AG10803 (cell line): ENCODE measurements around the gene ESD.
A peak's percentile ranks its signal among the peaks of the same experiment; 100 is the strongest.

ENCODE experiments used
- DNase-seq: peaks from one replicate; pipeline ENCODE4 v3.0.0; 2010; ENCODE audit warnings: low read depth
- H3K4me3 ChIP-seq: 2 replicates; pipeline ENCODE4 v1.5.1; 2011; ENCODE audit warnings: mild to moderate bottlenecking, low read length, control low read depth
- TF ChIP-seq, protein P1 (sequence below): conservative IDR thresholded peaks from 2 replicates; pipeline ENCODE4 v1.5.1; 2011; ENCODE audit warnings: mild to moderate bottlenecking, low read length, control low read depth, inconsistent platforms

The ESD gene

DNA sequence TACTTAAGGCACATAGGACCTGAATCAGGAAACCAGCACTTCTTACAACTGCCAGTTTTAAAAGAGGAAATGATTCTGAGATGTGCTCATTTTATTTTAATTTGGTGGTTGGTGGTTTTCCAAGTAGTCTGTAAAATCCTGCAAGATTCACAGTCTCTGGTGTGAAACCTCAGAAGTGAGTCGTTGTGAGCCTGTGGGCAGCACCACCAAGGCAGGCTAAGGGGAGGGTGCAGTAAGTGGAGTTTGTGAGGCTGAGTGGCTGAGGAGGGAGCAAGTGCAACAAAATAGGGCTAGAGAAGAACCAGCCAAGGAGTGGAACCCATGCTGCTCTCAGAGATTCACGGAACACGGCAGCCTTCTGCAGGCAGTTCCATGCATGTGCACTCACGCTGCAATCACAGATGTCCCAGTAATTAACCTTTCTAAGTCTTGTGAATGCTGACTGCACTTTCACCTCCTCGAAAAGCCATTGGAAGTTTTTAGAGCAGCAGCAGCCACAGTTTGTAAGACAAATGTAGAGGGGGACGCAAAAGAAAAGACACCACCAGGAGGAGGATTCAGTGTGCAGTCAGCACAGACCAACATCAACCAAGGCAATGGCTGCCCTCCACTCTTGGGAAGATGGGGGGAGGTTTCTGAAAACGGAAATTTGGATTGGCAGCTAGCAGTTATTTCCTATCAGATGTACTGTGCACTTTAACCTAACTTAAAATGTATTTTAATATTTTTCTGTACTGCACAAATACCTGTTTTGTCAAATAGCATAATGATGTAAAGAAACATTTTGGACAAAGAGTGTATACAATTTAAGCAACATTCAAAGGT is 44.9 kb downstream of the ESD start:
- DNase-seq = peak; percentile 60
- TF ChIP-seq, protein P1, sequence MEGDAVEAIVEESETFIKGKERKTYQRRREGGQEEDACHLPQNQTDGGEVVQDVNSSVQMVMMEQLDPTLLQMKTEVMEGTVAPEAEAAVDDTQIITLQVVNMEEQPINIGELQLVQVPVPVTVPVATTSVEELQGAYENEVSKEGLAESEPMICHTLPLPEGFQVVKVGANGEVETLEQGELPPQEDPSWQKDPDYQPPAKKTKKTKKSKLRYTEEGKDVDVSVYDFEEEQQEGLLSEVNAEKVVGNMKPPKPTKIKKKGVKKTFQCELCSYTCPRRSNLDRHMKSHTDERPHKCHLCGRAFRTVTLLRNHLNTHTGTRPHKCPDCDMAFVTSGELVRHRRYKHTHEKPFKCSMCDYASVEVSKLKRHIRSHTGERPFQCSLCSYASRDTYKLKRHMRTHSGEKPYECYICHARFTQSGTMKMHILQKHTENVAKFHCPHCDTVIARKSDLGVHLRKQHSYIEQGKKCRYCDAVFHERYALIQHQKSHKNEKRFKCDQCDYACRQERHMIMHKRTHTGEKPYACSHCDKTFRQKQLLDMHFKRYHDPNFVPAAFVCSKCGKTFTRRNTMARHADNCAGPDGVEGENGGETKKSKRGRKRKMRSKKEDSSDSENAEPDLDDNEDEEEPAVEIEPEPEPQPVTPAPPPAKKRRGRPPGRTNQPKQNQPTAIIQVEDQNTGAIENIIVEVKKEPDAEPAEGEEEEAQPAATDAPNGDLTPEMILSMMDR = no peak; the same call in 1 of the 2 replicates

GRCh38 chr13:46749951-46750350 is 47.0 kb downstream of the ESD start:
- peak; percentile 28 for DNase-seq
- no peak overlapping the region for H3K4me3 ChIP-seq
- TF ChIP-seq, protein P1 = no peak

More for the DNA sequence above, 44.9 kb downstream of the ESD start:
- H3K4me3 ChIP-seq = no peak overlapping the region

- TF ChIP-seq, protein P1 = no peak
Measured at GRCh38 chr13:46748300-46748699, 48.7 kb downstream of the ESD start.

GRCh38 chr13:46747031-46747820 is 49.7 kb downstream of the ESD start:
- TF ChIP-seq, protein P1 = no peak
- no peak overlapping the region for H3K4me3 ChIP-seq
- DNase-seq = no peak

More at GRCh38 chr13:46748300-46748699, 48.7 kb downstream of the ESD start:
- H3K4me3 ChIP-seq = no peak overlapping the region
- DNase-seq = peak; percentile 9

- no peak for DNase-seq
- no peak overlapping the region for H3K4me3 ChIP-seq
- TF ChIP-seq, protein P1 = no peak
Measured at GRCh38 chr13:46745706-46746105, 51.3 kb downstream of the ESD start.

DNA sequence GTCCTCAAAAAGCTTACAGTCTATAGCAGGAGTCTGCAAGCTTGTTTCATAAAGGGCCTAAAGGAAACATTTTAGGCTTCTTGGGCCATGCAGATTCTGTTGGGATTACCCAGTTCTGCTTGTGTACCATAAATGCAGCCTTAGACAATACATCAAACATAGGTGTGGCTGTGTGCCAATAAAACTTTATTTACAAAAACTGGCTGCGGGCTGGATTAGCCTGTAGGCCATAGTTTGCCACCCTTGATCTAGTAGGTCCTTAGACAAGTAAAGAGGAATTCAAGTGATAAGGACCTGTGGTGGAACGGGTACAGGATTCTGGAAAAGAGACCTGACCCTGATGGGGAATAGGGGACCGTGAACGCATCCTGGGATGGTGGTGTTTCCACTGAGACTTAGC is 51.9 kb downstream of the ESD start:
- no peak for DNase-seq
- TF ChIP-seq, protein P1 = no peak
- no peak overlapping the region for H3K4me3 ChIP-seq
